ENCODE results near the gene SSR1.
A peak's percentile ranks its signal among the peaks of the same experiment; 100 is the strongest.
"Not testable (repeated sequence)": the region's sequence is repeated elsewhere in the genome, so short reads cannot be mapped to it uniquely, and the experiment has no call there.

Gene SSR1

GRCh38 chr6:7312616-7313504 lies at the start of gene SSR1:
Gene SSR1, minus strand, starts transcription at chr6:7313199. Its CDS starts 79 bp downstream, at chr6:7313120.
- peak; percentile 99 for DNase-seq (ENCODE audit: low spot score)

GRCh38 chr6:7351916-7352315 lies 38.9 kb upstream of the SSR1 start:
- DNase-seq (ENCODE audit: low spot score): not testable (repeated sequence)

- not testable (repeated sequence) for DNase-seq (ENCODE audit: low spot score)
These were observed 37.6 kb upstream of the SSR1 start for GRCh38 chr6:7350591-7350990.

GRCh38 chr6:7347551-7347997 lies 34.6 kb upstream of the SSR1 start:
- DNase-seq (ENCODE audit: low spot score): not testable (repeated sequence)

- DNase-seq (ENCODE audit: low spot score): not testable (repeated sequence)
These were observed 31.9 kb upstream of the SSR1 start for GRCh38 chr6:7344773-7345450.

- no peak for DNase-seq (ENCODE audit: low spot score)
These were observed 30.8 kb upstream of the SSR1 start for GRCh38 chr6:7343546-7344475.

- DNase-seq (ENCODE audit: low spot score): no peak
These were observed 29.2 kb upstream of the SSR1 start for GRCh38 chr6:7341989-7342742.

GRCh38 chr6:7341271-7341670 lies 28.3 kb upstream of the SSR1 start:
- no peak for DNase-seq (ENCODE audit: low spot score)

- not testable (repeated sequence) for DNase-seq (ENCODE audit: low spot score)
These were observed 26.2 kb upstream of the SSR1 start for GRCh38 chr6:7339007-7339732.

GRCh38 chr6:7338031-7338430 lies 25.0 kb upstream of the SSR1 start:
- DNase-seq (ENCODE audit: low spot score): no peak

- DNase-seq (ENCODE audit: low spot score): no peak
These were observed 22.5 kb upstream of the SSR1 start for GRCh38 chr6:7335519-7335918.

- DNase-seq (ENCODE audit: low spot score): no peak
These were observed 21.7 kb upstream of the SSR1 start for GRCh38 chr6:7334685-7335084.

GRCh38 chr6:7332090-7332745 lies 19.2 kb upstream of the SSR1 start:
- DNase-seq (ENCODE audit: low spot score): peak; percentile 31

GRCh38 chr6:7331452-7331851 lies 18.5 kb upstream of the SSR1 start:
- no peak for DNase-seq (ENCODE audit: low spot score)

- no peak for DNase-seq (ENCODE audit: low spot score)
These were observed 15.2 kb upstream of the SSR1 start for GRCh38 chr6:7328243-7328642.

- no peak for DNase-seq (ENCODE audit: low spot score)
These were observed 12.8 kb upstream of the SSR1 start for GRCh38 chr6:7325750-7326149.

- peak; percentile 82 for DNase-seq (ENCODE audit: low spot score)
These were observed 11.5 kb upstream of the SSR1 start for GRCh38 chr6:7324520-7324919.

GRCh38 chr6:7323074-7323473 lies 10.1 kb upstream of the SSR1 start:
- no peak for DNase-seq (ENCODE audit: low spot score)

GRCh38 chr6:7321866-7322265 lies 8.9 kb upstream of the SSR1 start:
- DNase-seq (ENCODE audit: low spot score): not testable (repeated sequence)

- DNase-seq (ENCODE audit: low spot score): not testable (repeated sequence)
These were observed 6.4 kb upstream of the SSR1 start for GRCh38 chr6:7319406-7319805.

All from Ammon's horn (tissue), 1 donor.